ENCODE results near the gene ANKDD1B. TPM values are rescaled to one million over a fixed set of nuclear protein-coding genes. Genes with fewer than 3 reads are reported as not detected.

The ANKDD1B gene
- total RNA-seq = 0.33 and 0.86 TPM in 2 replicates

GRCh38 chr5:75611311-75612225, at the start of gene ANKDD1B:
Gene ANKDD1B (plus strand): TSS chr5:75611453. CDS start chr5:75611635, 182 bp downstream.

GRCh38 chr5:75717082-75717922, 106.0 kb downstream of the ANKDD1B start, which contains the start of gene POC5:
Gene POC5 (minus strand): TSS chr5:75717437. CDS start chr5:75712937, 4,500 bp downstream.

Small RNAs within 50 kb of the gene (small RNA-seq; reads per million reads assigned to genes)
- not detected for gene RNU6-680P

Other genes with a start within 250 kb of the ANKDD1B start
- gene CERT1, start 99.8 kb upstream of the ANKDD1B start, total RNA-seq = 24.5 and 34.4 TPM in 2 replicates
- gene POLK, start 99.6 kb upstream of the ANKDD1B start, total RNA-seq = 29.1 and 37.7 TPM in 2 replicates
- gene POC5, start 106.0 kb downstream of the ANKDD1B start, total RNA-seq = 7.5 and 10.0 TPM in 2 replicates

Data from vein endothelial cell (primary cell).